ENCODE results near the gene NPY. TPM values are rescaled to one million over a fixed set of nuclear protein-coding genes. Genes with fewer than 3 reads are reported as not detected.

NPY gene
- total and polyA plus RNA-seq, 4 donors = not detected

- peaks cover 0 to 3% (median 0%) of the 10 kb centered on the region in 5 donors for H3K4me1 ChIP-seq (ENCODE audit: control insufficient read depth in 5 of 5, insufficient read depth in 5 of 5, low read length in 5 of 5)
- DNase-seq = no peak
- TF ChIP-seq CTCF (IDR thresholded peaks at IDR 0.05; ENCODE audit: control extremely low read depth, extremely low read depth) = no peak
- no peak for ATAC-seq (ENCODE audit: insufficient read depth, low FRiP score)
- H3K9ac ChIP-seq (ENCODE audit: insufficient read depth in 1 of 2, low read length in 2 of 2) = no peak overlapping the region
- 66 to 71% methylated on average over 2 of the region's 2 CpGs for WGBS, 2 donors
- H3K27me3 ChIP-seq (ENCODE audit: control insufficient read depth in 3 of 3, insufficient read depth in 3 of 3, low read length in 2 of 3) = no peaks in the 10 kb centered on the region
- no peak overlapping the region for H3K27ac ChIP-seq (ENCODE audit: low read depth in 1 of 2, low read length in 1 of 2)
- no peak overlapping the region for H3K4me3 ChIP-seq
- H3K9me3 ChIP-seq (ENCODE audit: control insufficient read depth in 4 of 4, insufficient read depth in 3 of 4, low read length in 3 of 4) = peaks cover 0 to 3% (median 0%) of the 10 kb centered on the region in 4 donors
- H3K36me3 ChIP-seq (ENCODE audit: control insufficient read depth in 4 of 4, insufficient read depth in 4 of 4, low read length in 4 of 4) = no peaks in the 10 kb centered on the region
Observed at GRCh38 chr7:24244554-24244953, 39.4 kb upstream of the NPY start.

GRCh38 chr7:24245362-24245761, 38.6 kb upstream of the NPY start:
- no peaks in the 10 kb centered on the region for H3K27me3 ChIP-seq (ENCODE audit: control insufficient read depth in 3 of 3, insufficient read depth in 3 of 3, low read length in 2 of 3)
- H3K4me3 ChIP-seq = no peak overlapping the region
- H3K9ac ChIP-seq (ENCODE audit: insufficient read depth in 1 of 2, low read length in 2 of 2) = no peak overlapping the region
- no peak for ATAC-seq (ENCODE audit: insufficient read depth, low FRiP score)
- H3K27ac ChIP-seq (ENCODE audit: low read depth in 1 of 2, low read length in 1 of 2) = no peak overlapping the region
- peaks cover 0 to 5% (median 2%) of the 10 kb centered on the region in 4 donors for H3K9me3 ChIP-seq (ENCODE audit: control insufficient read depth in 4 of 4, insufficient read depth in 3 of 4, low read length in 3 of 4)
- DNase-seq = no peak
- no peaks in the 10 kb centered on the region for H3K36me3 ChIP-seq (ENCODE audit: control insufficient read depth in 4 of 4, insufficient read depth in 4 of 4, low read length in 4 of 4)
- peaks cover 0 to 3% (median 0%) of the 10 kb centered on the region in 5 donors for H3K4me1 ChIP-seq (ENCODE audit: control insufficient read depth in 5 of 5, insufficient read depth in 5 of 5, low read length in 5 of 5)
- TF ChIP-seq CTCF (IDR thresholded peaks at IDR 0.05; ENCODE audit: control extremely low read depth, extremely low read depth) = no peak

- Histone ChIP-seq H3K27me3 (ENCODE audit: control insufficient read depth in 3 of 3, insufficient read depth in 3 of 3, low read length in 2 of 3) (no peaks in the 10 kb centered on the region), H3K4me3 (no peak overlapping the region), H3K36me3 (ENCODE audit: control insufficient read depth in 4 of 4, insufficient read depth in 4 of 4, low read length in 4 of 4) (no peaks in the 10 kb centered on the region), H3K4me1 (ENCODE audit: control insufficient read depth in 5 of 5, insufficient read depth in 5 of 5, low read length in 5 of 5) (no peaks in the 10 kb centered on the region), H3K9ac (ENCODE audit: insufficient read depth in 1 of 2, low read length in 2 of 2) (no peak overlapping the region), H3K27ac (ENCODE audit: low read depth in 1 of 2, low read length in 1 of 2) (no peak overlapping the region), H3K9me3 (ENCODE audit: control insufficient read depth in 4 of 4, insufficient read depth in 3 of 4, low read length in 3 of 4) (peaks cover 0 to 11% (median 6%) of the 10 kb centered on the region in 4 donors)
- 85 to 88% methylated on average over 7 of the region's 7 CpGs for WGBS, 2 donors
- no peak for TF ChIP-seq CTCF (IDR thresholded peaks at IDR 0.05; ENCODE audit: control extremely low read depth, extremely low read depth)
- ATAC-seq (ENCODE audit: insufficient read depth, low FRiP score) (no peak), DNase-seq (no peak)
Observed at GRCh38 chr7:24249266-24249665, 34.7 kb upstream of the NPY start.

- TF ChIP-seq CTCF (IDR thresholded peaks at IDR 0.05; ENCODE audit: control extremely low read depth, extremely low read depth) = no peak
- no peak overlapping the region for H3K4me3 ChIP-seq
- H3K27me3 ChIP-seq (ENCODE audit: control insufficient read depth in 3 of 3, insufficient read depth in 3 of 3, low read length in 2 of 3) = no peaks in the 10 kb centered on the region
- no peak overlapping the region for H3K9ac ChIP-seq (ENCODE audit: insufficient read depth in 1 of 2, low read length in 2 of 2)
- no peak for DNase-seq
- H3K36me3 ChIP-seq (ENCODE audit: control insufficient read depth in 4 of 4, insufficient read depth in 4 of 4, low read length in 4 of 4) = no peaks in the 10 kb centered on the region
- no peak overlapping the region for H3K27ac ChIP-seq (ENCODE audit: low read depth in 1 of 2, low read length in 1 of 2)
- peaks cover 0 to 16% (median 6%) of the 10 kb centered on the region in 4 donors for H3K9me3 ChIP-seq (ENCODE audit: control insufficient read depth in 4 of 4, insufficient read depth in 3 of 4, low read length in 3 of 4)
- 66% methylated on average over 2 of the region's 2 CpGs for WGBS, 2 donors
- H3K4me1 ChIP-seq (ENCODE audit: control insufficient read depth in 5 of 5, insufficient read depth in 5 of 5, low read length in 5 of 5) = no peaks in the 10 kb centered on the region
- no peak for ATAC-seq (ENCODE audit: insufficient read depth, low FRiP score)
Observed at GRCh38 chr7:24251568-24251967, 32.4 kb upstream of the NPY start.
